ENCODE results near the gene WIPF3.

WIPF3 gene

GRCh38 chr7:29921404-29922010 lies 115.2 kb downstream of the WIPF3 start:
- peaks cover 0 to 2% of the 10 kb centered on the region in 2 donors for H3K36me3 ChIP-seq (ENCODE audit: control insufficient read depth in 2 of 2, insufficient read depth in 2 of 2, low read length in 2 of 2)
- no peak overlapping the region for H3K27ac ChIP-seq (ENCODE audit: low read depth in 2 of 2, low read length in 2 of 2)
- H3K4me1 ChIP-seq (ENCODE audit: control insufficient read depth in 2 of 2, insufficient read depth in 2 of 2, low read length in 2 of 2), result no peaks in the 10 kb centered on the region

DNA sequence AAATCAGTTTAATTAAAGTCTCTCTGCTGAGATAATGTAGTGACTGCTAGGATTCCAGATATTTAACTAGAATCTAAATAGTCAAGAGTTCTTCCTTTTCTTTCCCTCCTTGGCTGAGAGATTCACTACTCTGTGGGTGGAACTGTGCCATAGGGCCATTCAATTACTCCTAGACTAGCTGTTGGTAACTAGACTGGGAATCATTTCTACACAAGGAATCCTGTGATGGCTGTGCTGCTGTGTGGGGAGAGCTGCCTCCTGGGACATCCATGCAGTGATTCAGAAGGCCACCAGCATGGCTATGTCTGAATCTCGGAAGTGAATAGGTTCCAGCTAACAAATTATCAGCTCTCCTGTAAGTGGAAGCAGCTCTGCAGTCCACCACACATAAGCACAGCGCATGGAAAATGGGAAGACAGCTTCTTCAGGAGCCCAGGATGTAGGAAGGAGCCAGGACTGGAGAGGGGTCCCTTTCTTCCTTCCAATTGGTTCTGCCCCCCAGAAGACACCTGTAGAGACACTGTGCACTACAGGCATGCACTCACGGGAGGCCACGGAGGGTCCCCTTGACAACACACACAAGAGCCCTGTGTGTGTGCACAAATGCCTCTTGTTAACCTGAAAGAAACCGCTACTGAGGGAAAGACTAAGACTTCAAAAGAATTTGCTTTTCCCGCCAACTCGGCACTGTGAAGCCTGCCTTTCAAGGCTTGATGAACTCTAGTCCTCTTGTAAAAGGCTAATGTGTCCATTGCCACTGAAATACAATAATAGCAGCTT lies 116.8 kb downstream of the WIPF3 start:
- H3K4me3 ChIP-seq (ENCODE audit: low read length in 2 of 2), result no peak overlapping the region
- H3K27me3 ChIP-seq (ENCODE audit: control insufficient read depth in 2 of 2, insufficient read depth in 2 of 2, low read length in 2 of 2), result no peaks in the 10 kb centered on the region
- peaks cover 0 to 2% of the 10 kb centered on the region in 2 donors for H3K36me3 ChIP-seq (ENCODE audit: control insufficient read depth in 2 of 2, insufficient read depth in 2 of 2, low read length in 2 of 2)
- H3K27ac ChIP-seq (ENCODE audit: low read depth in 2 of 2, low read length in 2 of 2), result no peak overlapping the region
- no peaks in the 10 kb centered on the region for H3K4me1 ChIP-seq (ENCODE audit: control insufficient read depth in 2 of 2, insufficient read depth in 2 of 2, low read length in 2 of 2)
- H3K9me3 ChIP-seq (ENCODE audit: control insufficient read depth in 2 of 2, low read length in 2 of 2), result no peaks in the 10 kb centered on the region
- no peak overlapping the region for H3K9ac ChIP-seq (ENCODE audit: low read depth in 1 of 2, low read length in 2 of 2)

More at GRCh38 chr7:29921404-29922010, 115.2 kb downstream of the WIPF3 start:
- no peaks in the 10 kb centered on the region for H3K9me3 ChIP-seq (ENCODE audit: control insufficient read depth in 2 of 2, low read length in 2 of 2)
- no peaks in the 10 kb centered on the region for H3K27me3 ChIP-seq (ENCODE audit: control insufficient read depth in 2 of 2, insufficient read depth in 2 of 2, low read length in 2 of 2)
- H3K4me3 ChIP-seq (ENCODE audit: low read length in 2 of 2), result no peak overlapping the region
- H3K9ac ChIP-seq (ENCODE audit: low read depth in 1 of 2, low read length in 2 of 2), result no peak overlapping the region

DNA sequence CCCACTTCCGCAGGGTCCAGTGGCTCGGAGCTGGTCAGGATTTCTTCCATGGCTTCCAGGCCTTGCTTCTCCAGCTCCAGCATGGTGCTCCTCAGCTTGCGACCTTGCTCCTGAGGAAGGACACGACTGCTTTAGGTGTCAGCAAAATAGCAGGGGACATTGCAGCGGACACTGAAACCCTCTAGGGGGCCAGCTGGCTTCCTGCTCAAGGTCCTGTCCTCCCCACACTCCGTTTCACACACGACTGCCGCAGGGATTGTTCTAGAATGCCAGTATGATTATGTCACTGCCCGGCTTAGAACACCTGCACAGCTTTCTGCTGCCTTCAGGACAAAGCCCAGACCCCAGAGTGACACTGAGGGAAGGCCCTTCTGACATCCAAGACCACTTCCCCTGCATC lies 117.7 kb downstream of the WIPF3 start:
- Histone ChIP-seq H3K27me3 (ENCODE audit: control insufficient read depth in 2 of 2, insufficient read depth in 2 of 2, low read length in 2 of 2) (no peaks in the 10 kb centered on the region), H3K9me3 (ENCODE audit: control insufficient read depth in 2 of 2, low read length in 2 of 2) (no peaks in the 10 kb centered on the region), H3K27ac (ENCODE audit: low read depth in 2 of 2, low read length in 2 of 2) (no peak overlapping the region), H3K4me1 (ENCODE audit: control insufficient read depth in 2 of 2, insufficient read depth in 2 of 2, low read length in 2 of 2) (no peaks in the 10 kb centered on the region), H3K9ac (ENCODE audit: low read depth in 1 of 2, low read length in 2 of 2) (no peak overlapping the region), H3K36me3 (ENCODE audit: control insufficient read depth in 2 of 2, insufficient read depth in 2 of 2, low read length in 2 of 2) (peaks cover 0 to 2% of the 10 kb centered on the region in 2 donors), H3K4me3 (ENCODE audit: low read length in 2 of 2) (no peak overlapping the region)

DNA sequence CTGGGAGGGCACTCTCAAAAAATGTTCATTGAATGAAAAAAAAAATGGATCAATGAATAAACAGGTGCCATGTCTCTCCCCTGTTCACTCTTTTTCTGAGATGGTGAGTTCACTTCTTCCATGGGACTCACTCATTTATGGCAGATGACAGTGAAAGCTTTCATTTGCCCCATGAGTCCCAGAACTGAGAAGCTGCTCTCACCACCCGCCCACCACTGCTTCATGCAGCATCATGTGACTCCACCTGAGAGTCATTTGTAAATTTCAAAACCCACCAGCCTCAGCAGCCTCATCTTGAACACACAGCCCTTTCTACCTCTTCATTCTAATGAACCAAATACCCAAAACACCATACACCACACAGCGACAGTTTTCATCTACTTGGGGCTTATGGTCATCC lies 118.4 kb downstream of the WIPF3 start:
- Histone ChIP-seq H3K27me3 (ENCODE audit: control insufficient read depth in 2 of 2, insufficient read depth in 2 of 2, low read length in 2 of 2) (no peaks in the 10 kb centered on the region), H3K36me3 (ENCODE audit: control insufficient read depth in 2 of 2, insufficient read depth in 2 of 2, low read length in 2 of 2) (peaks cover 0 to 2% of the 10 kb centered on the region in 2 donors), H3K27ac (ENCODE audit: low read depth in 2 of 2, low read length in 2 of 2) (no peak overlapping the region), H3K9me3 (ENCODE audit: control insufficient read depth in 2 of 2, low read length in 2 of 2) (no peaks in the 10 kb centered on the region), H3K4me3 (ENCODE audit: low read length in 2 of 2) (no peak overlapping the region), H3K9ac (ENCODE audit: low read depth in 1 of 2, low read length in 2 of 2) (no peak overlapping the region), H3K4me1 (ENCODE audit: control insufficient read depth in 2 of 2, insufficient read depth in 2 of 2, low read length in 2 of 2) (no peaks in the 10 kb centered on the region)

DNA sequence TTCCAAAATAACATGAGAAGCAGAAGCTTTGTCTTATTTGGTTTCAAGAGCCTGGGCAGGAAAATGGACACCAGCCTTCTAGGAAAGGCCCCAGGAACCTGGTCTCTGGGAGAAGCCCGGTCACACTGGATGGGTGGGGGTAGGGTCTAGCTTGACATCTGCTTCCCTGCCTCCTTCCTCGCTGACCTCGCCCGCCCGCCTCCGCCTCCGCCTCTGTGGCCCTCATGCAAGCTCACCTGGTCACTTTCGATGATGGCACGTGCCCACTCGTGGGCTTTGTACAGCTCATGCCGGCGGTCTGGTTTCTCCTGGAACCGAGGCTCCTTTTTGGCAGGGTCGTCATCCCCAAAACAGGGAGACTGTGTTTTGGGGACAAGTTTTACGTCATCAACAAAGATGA lies 119.9 kb downstream of the WIPF3 start:
- H3K9me3 ChIP-seq (ENCODE audit: control insufficient read depth in 2 of 2, low read length in 2 of 2), result no peaks in the 10 kb centered on the region
- no peaks in the 10 kb centered on the region for H3K4me1 ChIP-seq (ENCODE audit: control insufficient read depth in 2 of 2, insufficient read depth in 2 of 2, low read length in 2 of 2)
- H3K27me3 ChIP-seq (ENCODE audit: control insufficient read depth in 2 of 2, insufficient read depth in 2 of 2, low read length in 2 of 2), result no peaks in the 10 kb centered on the region
- no peak overlapping the region for H3K4me3 ChIP-seq (ENCODE audit: low read length in 2 of 2)
- no peak overlapping the region for H3K9ac ChIP-seq (ENCODE audit: low read depth in 1 of 2, low read length in 2 of 2)
- peaks cover 0 to 2% of the 10 kb centered on the region in 2 donors for H3K36me3 ChIP-seq (ENCODE audit: control insufficient read depth in 2 of 2, insufficient read depth in 2 of 2, low read length in 2 of 2)
- no peak overlapping the region for H3K27ac ChIP-seq (ENCODE audit: low read depth in 2 of 2, low read length in 2 of 2)

DNA sequence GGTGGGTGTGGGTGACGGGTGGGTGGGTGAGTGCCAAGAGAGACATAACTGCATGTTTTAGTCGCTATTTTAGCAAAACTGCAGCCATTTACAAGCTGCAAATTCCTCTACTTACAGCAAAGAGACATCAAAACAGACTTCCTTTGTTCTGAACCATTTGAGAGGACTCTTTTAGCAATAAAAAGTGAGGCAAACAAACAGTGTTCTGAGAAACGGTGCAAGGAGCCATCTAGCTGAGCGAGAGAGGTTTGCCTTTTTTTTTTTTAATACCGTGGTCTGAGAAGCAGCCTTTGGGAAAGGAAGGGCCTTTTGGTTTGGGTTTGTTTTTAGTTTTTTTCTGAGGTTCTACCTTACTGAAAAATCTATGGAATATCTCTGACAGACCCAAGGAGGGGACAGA lies 120.4 kb downstream of the WIPF3 start:
- Histone ChIP-seq H3K36me3 (ENCODE audit: control insufficient read depth in 2 of 2, insufficient read depth in 2 of 2, low read length in 2 of 2) (peaks cover 0 to 2% of the 10 kb centered on the region in 2 donors), H3K9me3 (ENCODE audit: control insufficient read depth in 2 of 2, low read length in 2 of 2) (no peaks in the 10 kb centered on the region), H3K9ac (ENCODE audit: low read depth in 1 of 2, low read length in 2 of 2) (no peak overlapping the region), H3K4me3 (ENCODE audit: low read length in 2 of 2) (no peak overlapping the region), H3K27me3 (ENCODE audit: control insufficient read depth in 2 of 2, insufficient read depth in 2 of 2, low read length in 2 of 2) (no peaks in the 10 kb centered on the region), H3K27ac (ENCODE audit: low read depth in 2 of 2, low read length in 2 of 2) (no peak overlapping the region), H3K4me1 (ENCODE audit: control insufficient read depth in 2 of 2, insufficient read depth in 2 of 2, low read length in 2 of 2) (no peaks in the 10 kb centered on the region)

DNA sequence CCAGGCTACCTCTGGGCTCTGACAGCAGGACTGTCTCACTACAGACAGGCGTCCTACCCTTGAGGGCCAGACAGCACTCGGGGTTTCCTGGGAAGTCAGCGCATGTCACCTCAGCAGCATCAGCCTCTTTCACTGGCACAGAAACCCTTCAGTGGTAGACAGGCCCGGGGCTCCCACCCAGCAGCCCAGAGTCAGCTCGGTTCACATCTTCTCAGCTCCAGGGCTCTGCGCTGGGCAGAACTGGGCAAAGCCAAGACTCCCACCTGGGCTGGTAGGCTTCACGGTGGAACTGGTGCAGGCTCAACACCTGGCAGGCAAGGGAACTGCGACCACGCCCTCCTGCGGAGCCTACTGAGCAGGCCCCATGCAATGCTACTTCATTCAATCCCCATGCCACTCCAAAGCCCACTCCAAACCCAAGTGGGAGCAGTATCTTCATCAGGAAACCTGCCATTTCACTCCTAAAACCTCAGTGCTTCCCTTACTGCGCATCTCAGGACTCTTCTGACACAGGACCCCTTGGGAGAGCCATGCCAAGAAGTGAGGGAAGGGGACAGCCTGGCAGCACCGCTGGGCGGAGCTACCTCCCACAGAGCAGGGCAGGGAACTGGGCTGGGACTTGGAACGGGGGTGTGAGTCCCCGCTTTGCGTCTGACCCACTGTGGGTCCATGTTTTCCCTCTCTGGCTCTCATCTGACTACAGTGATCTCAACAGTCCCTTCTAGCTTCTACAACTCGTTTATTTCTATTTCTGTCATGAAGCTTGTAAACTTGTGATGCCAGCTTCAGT lies 122.9 kb downstream of the WIPF3 start:
- no peak overlapping the region for H3K27ac ChIP-seq (ENCODE audit: low read depth in 2 of 2, low read length in 2 of 2)
- H3K9ac ChIP-seq (ENCODE audit: low read depth in 1 of 2, low read length in 2 of 2), result no peak overlapping the region
- H3K9me3 ChIP-seq (ENCODE audit: control insufficient read depth in 2 of 2, low read length in 2 of 2), result no peaks in the 10 kb centered on the region
- no peaks in the 10 kb centered on the region for H3K4me1 ChIP-seq (ENCODE audit: control insufficient read depth in 2 of 2, insufficient read depth in 2 of 2, low read length in 2 of 2)
- no peak overlapping the region for H3K4me3 ChIP-seq (ENCODE audit: low read length in 2 of 2)
- H3K36me3 ChIP-seq (ENCODE audit: control insufficient read depth in 2 of 2, insufficient read depth in 2 of 2, low read length in 2 of 2), result peaks cover 0 to 3% of the 10 kb centered on the region in 2 donors
- H3K27me3 ChIP-seq (ENCODE audit: control insufficient read depth in 2 of 2, insufficient read depth in 2 of 2, low read length in 2 of 2), result no peaks in the 10 kb centered on the region

GRCh38 chr7:29935111-29935510 lies 128.8 kb downstream of the WIPF3 start:
- H3K4me3 ChIP-seq (ENCODE audit: low read length in 2 of 2), result no peak overlapping the region
- no peaks in the 10 kb centered on the region for H3K27me3 ChIP-seq (ENCODE audit: control insufficient read depth in 2 of 2, insufficient read depth in 2 of 2, low read length in 2 of 2)
- H3K27ac ChIP-seq (ENCODE audit: low read depth in 2 of 2, low read length in 2 of 2), result no peak overlapping the region
- H3K36me3 ChIP-seq (ENCODE audit: control insufficient read depth in 2 of 2, insufficient read depth in 2 of 2, low read length in 2 of 2), result peaks cover 3 to 10% of the 10 kb centered on the region in 2 donors
- no peak overlapping the region for H3K9ac ChIP-seq (ENCODE audit: low read depth in 1 of 2, low read length in 2 of 2)
- no peaks in the 10 kb centered on the region for H3K9me3 ChIP-seq (ENCODE audit: control insufficient read depth in 2 of 2, low read length in 2 of 2)
- H3K4me1 ChIP-seq (ENCODE audit: control insufficient read depth in 2 of 2, insufficient read depth in 2 of 2, low read length in 2 of 2), result no peaks in the 10 kb centered on the region

- H3K9me3 ChIP-seq (ENCODE audit: control insufficient read depth in 2 of 2, low read length in 2 of 2), result no peaks in the 10 kb centered on the region
- H3K27ac ChIP-seq (ENCODE audit: low read depth in 2 of 2, low read length in 2 of 2), result no peak overlapping the region
- peaks cover 3 to 17% of the 10 kb centered on the region in 2 donors for H3K36me3 ChIP-seq (ENCODE audit: control insufficient read depth in 2 of 2, insufficient read depth in 2 of 2, low read length in 2 of 2)
- no peaks in the 10 kb centered on the region for H3K27me3 ChIP-seq (ENCODE audit: control insufficient read depth in 2 of 2, insufficient read depth in 2 of 2, low read length in 2 of 2)
- no peak overlapping the region for H3K4me3 ChIP-seq (ENCODE audit: low read length in 2 of 2)
- H3K9ac ChIP-seq (ENCODE audit: low read depth in 1 of 2, low read length in 2 of 2), result no peak overlapping the region
- no peaks in the 10 kb centered on the region for H3K4me1 ChIP-seq (ENCODE audit: control insufficient read depth in 2 of 2, insufficient read depth in 2 of 2, low read length in 2 of 2)
Measured at GRCh38 chr7:29937132-29937531, 130.8 kb downstream of the WIPF3 start.

DNA sequence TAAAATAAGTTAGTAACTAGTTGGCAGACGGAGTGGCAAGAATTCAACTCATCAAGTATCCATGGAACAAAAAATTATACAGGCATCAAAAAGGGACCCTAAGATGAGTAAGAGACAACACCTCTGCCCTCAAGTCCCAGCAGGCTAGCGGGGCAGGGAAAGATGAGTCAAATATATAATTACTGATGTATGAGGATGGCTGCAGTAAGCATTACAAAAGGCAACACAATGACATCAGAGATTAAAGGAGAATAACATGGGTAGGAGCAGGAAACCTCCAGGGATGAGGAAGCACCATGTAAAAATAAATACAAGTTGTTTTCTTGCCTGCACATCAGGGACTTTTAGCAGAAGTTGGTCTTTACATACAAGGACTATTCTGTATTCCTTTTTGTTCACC lies 133.9 kb downstream of the WIPF3 start:
- Histone ChIP-seq H3K9me3 (ENCODE audit: control insufficient read depth in 2 of 2, low read length in 2 of 2) (no peaks in the 10 kb centered on the region), H3K4me3 (ENCODE audit: low read length in 2 of 2) (no peak overlapping the region), H3K9ac (ENCODE audit: low read depth in 1 of 2, low read length in 2 of 2) (no peak overlapping the region), H3K36me3 (ENCODE audit: control insufficient read depth in 2 of 2, insufficient read depth in 2 of 2, low read length in 2 of 2) (peaks cover 3 to 16% of the 10 kb centered on the region in 2 donors), H3K4me1 (ENCODE audit: control insufficient read depth in 2 of 2, insufficient read depth in 2 of 2, low read length in 2 of 2) (no peaks in the 10 kb centered on the region), H3K27ac (ENCODE audit: low read depth in 2 of 2, low read length in 2 of 2) (no peak overlapping the region), H3K27me3 (ENCODE audit: control insufficient read depth in 2 of 2, insufficient read depth in 2 of 2, low read length in 2 of 2) (no peaks in the 10 kb centered on the region)

Measured in mucosa of rectum (tissue), 2 donors.